ENCODE measurements around the gene OSM.

- TF ChIP-seq CTCF (conservative IDR thresholded peaks at IDR 0.05; ENCODE audit: low read depth, low read length), result no peak
- no peak for TF ChIP-seq EZH2phosphoT487 (IDR thresholded peaks at IDR 0.05; ENCODE audit: borderline replicate concordance, low read length)
- no peak for TF ChIP-seq EZH2 (IDR thresholded peaks at IDR 0.05; ENCODE audit: low read length, unreplicated experiment)
Measured at GRCh38 chr22:30212996-30213441, 53.6 kb downstream of the OSM start.
